ENCODE data around the gene HBD.
"Not testable (repeated sequence)": the region's sequence is repeated elsewhere in the genome, so short reads cannot be mapped to it uniquely, and the experiment has no call there.

The HBD gene

DNA sequence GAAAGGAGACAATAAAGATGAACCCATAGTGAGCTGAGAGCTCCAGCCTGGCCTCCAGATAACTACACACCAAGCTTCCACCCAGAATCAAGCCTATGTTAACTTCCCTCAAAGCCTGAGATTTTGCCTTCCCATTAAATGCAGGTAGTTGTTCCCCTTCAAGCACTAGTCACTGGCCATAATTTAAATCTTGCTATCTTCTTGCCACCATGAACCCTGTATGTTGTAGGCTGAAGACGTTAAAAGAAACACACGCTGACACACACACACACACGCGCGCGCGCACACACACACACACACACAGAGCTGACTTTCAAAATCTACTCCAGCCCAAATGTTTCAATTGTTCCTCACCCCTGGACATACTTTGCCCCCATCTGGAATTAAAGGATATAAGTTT is 14.2 kb upstream of the HBD start:
- H3K4me1 Mint-ChIP-seq; H3K27me3 Mint-ChIP-seq; DNase-seq (ENCODE audit: low spot score in 2 of 2); H3K9me3 Mint-ChIP-seq; ATAC-seq (ENCODE audit: low read depth); H3K36me3 Mint-ChIP-seq; H3K27ac Mint-ChIP-seq; H3K4me3 Mint-ChIP-seq: not testable (repeated sequence)

DNA sequence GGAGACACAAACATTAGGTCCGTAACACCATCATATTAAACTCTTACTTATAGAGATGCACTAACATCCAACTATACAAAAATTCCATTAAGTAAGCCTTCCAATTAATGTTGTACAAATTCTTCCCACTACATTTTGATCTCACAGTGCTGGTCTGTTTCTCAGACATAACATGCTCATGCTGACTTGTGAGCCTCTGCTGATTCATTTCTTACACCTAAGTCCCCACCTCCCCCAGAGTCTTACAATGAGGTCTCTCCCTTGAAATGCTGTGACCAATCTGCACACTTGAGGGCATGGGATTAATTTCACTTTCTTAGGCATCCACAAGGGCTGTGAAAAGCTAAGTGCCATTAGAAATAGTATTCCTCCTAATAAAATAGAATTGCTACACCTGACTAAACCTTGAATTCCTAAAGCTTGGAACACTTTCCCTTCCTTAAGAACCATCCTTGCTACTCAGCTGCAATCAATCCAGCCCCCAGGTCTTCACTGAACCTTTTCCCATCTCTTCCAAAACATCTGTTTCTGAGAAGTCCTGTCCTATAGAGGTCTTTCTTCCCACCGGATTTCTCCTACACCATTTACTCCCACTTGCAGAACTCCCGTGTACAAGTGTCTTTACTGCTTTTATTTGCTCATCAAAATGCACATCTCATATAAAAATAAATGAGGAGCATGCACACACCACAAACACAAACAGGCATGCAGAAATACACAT is 13.3 kb upstream of the HBD start:
- Mint-ChIP-seq H3K4me3 (no peak overlapping the region), H3K27ac (no peak overlapping the region), H3K9me3 (no peaks in the 10 kb centered on the region), H3K4me1 (no peaks in the 10 kb centered on the region), H3K36me3 (no peaks in the 10 kb centered on the region), H3K27me3 (peaks cover 2% of the 10 kb centered on the region)
- DNase-seq (ENCODE audit: low spot score in 2 of 2): no peak
- no peak for ATAC-seq (ENCODE audit: low read depth)

- Mint-ChIP-seq H3K4me1 (no peaks in the 10 kb centered on the region), H3K27me3 (peaks cover 2% of the 10 kb centered on the region), H3K9me3 (no peaks in the 10 kb centered on the region), H3K36me3 (no peaks in the 10 kb centered on the region), H3K27ac (no peak overlapping the region), H3K4me3 (no peak overlapping the region)
- ATAC-seq (ENCODE audit: low read depth) (no peak), DNase-seq (ENCODE audit: low spot score in 2 of 2) (no peak)
These were observed 12.6 kb upstream of the HBD start for GRCh38 chr11:5246772-5247471.

- Mint-ChIP-seq H3K27ac (no peak overlapping the region), H3K4me3 (no peak overlapping the region)
- DNase-seq (ENCODE audit: low spot score in 2 of 2): no peak
These were observed 10.9 kb upstream of the HBD start for GRCh38 chr11:5245155-5245554.

GRCh38 chr11:5243816-5244180 is 9.5 kb upstream of the HBD start:
- Mint-ChIP-seq H3K4me3 (no peak overlapping the region), H3K4me1 (no peaks in the 10 kb centered on the region), H3K9me3 (no peaks in the 10 kb centered on the region), H3K27ac (no peak overlapping the region), H3K27me3 (peaks cover 2% of the 10 kb centered on the region), H3K36me3 (no peaks in the 10 kb centered on the region)
- DNase-seq (ENCODE audit: low spot score in 2 of 2) (no peak), ATAC-seq (ENCODE audit: low read depth) (no peak)

More at GRCh38 chr11:5245155-5245554, 10.9 kb upstream of the HBD start:
- H3K36me3 Mint-ChIP-seq: no peaks in the 10 kb centered on the region
- ATAC-seq (ENCODE audit: low read depth): no peak
- H3K4me1 Mint-ChIP-seq: no peaks in the 10 kb centered on the region
- no peaks in the 10 kb centered on the region for H3K9me3 Mint-ChIP-seq
- H3K27me3 Mint-ChIP-seq: peaks cover 2% of the 10 kb centered on the region

DNA sequence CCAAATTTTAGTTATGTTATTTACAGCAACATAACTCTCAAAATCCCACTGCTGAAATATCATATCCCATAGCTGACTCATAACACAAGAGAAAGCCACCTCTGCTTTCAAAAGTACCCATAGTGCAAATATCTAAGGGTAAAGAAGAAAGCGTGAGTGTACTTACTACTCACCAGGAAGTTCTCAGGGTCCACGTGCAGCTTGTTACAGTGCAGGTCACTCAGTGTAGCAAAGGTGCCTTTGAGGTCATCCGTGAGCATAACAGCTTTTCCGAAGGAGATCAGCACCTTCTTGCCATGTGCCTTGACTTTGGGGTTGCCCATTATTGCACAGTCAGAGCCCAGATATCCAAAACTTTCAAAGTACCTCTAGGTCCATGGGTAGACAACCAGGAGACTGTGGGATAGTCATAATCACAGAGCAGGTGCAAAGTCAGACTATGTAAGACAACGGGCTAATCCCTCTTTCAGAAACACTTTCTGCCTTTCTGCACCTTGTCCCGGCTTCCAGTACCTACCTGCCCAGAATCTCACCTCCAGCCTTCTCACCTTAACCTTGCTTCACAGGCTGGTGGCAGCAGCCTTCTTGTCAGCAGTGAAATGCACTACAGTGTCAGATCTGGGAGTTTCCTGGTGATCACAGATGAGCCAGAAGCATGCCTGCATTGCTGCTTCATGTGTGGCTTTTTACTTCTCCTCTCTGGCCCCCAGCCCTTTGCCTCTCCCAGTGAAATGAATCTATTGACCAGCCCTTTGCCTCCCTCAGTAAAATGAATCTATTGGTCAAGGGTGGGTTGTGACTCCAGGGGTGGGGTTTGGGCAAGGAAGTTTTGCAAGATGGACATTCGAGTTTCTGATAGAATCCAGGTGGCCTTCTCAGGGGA is 8.9 kb upstream of the HBD start:
- no peak for ATAC-seq (ENCODE audit: low read depth)
- Mint-ChIP-seq H3K27me3 (peaks cover 2% of the 10 kb centered on the region), H3K36me3 (no peaks in the 10 kb centered on the region), H3K27ac (no peak overlapping the region), H3K4me1 (no peaks in the 10 kb centered on the region), H3K4me3 (no peak overlapping the region), H3K9me3 (no peaks in the 10 kb centered on the region)
- no peak for DNase-seq (ENCODE audit: low spot score in 2 of 2)

- Mint-ChIP-seq H3K36me3 (no peaks in the 10 kb centered on the region), H3K9me3 (no peaks in the 10 kb centered on the region), H3K4me3 (no peak overlapping the region), H3K27ac (no peak overlapping the region), H3K4me1 (no peaks in the 10 kb centered on the region), H3K27me3 (peaks cover 4% of the 10 kb centered on the region)
- ATAC-seq (ENCODE audit: low read depth) (no peak), DNase-seq (ENCODE audit: low spot score in 2 of 2) (no peak)
These were observed 7.9 kb upstream of the HBD start for GRCh38 chr11:5242208-5242607.

DNA sequence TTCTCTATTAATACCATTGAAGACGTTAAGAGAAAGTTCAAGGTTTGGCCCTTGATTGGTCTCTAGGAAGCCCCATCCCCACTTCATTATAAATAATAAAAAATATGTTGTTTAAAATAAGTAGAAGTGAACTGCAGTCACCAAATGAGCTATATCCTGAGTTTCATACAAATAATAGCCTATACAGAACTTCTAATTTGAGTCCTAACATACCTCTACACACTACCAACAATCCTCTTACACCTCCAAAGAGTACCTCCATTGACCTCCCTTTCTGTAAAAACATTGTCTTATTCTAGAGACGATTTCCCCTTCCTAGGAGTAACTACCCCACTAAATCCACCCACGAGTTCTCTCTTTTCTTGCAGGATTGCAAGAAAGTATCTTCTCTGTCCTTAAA is 7.2 kb upstream of the HBD start:
- H3K27me3 Mint-ChIP-seq: peaks cover 4% of the 10 kb centered on the region
- no peak for ATAC-seq (ENCODE audit: low read depth)

DNA sequence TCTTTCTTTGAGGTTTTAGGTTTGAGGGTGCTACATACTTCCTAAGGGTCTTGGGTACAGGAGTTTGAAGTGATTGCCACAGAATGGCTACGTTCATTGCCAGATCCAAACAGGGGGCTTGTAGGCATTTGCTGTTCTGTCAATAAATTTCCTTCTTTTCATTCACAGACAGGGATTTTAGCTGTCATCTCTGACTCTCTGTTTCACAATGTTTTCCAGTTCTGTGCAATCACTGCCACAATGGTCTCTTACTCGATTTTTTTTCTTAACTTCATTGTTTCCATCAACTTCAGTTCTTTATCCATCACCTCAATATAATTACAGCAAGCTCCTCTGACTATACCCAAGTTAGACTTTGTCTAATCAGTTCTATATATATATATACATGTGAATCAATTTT is 6.2 kb upstream of the HBD start:
- Mint-ChIP-seq H3K4me3 (no peak overlapping the region), H3K36me3 (no peaks in the 10 kb centered on the region), H3K27me3 (peaks cover 3% of the 10 kb centered on the region), H3K4me1 (no peaks in the 10 kb centered on the region), H3K9me3 (no peaks in the 10 kb centered on the region), H3K27ac (no peak overlapping the region)
- no peak for DNase-seq (ENCODE audit: low spot score in 2 of 2)
- ATAC-seq (ENCODE audit: low read depth): no peak

More for the DNA sequence above, 7.2 kb upstream of the HBD start:
- no peak overlapping the region for H3K4me3 Mint-ChIP-seq
- no peaks in the 10 kb centered on the region for H3K36me3 Mint-ChIP-seq
- no peaks in the 10 kb centered on the region for H3K9me3 Mint-ChIP-seq
- H3K4me1 Mint-ChIP-seq: no peaks in the 10 kb centered on the region
- no peak for DNase-seq (ENCODE audit: low spot score in 2 of 2)
- H3K27ac Mint-ChIP-seq: no peak overlapping the region

DNA sequence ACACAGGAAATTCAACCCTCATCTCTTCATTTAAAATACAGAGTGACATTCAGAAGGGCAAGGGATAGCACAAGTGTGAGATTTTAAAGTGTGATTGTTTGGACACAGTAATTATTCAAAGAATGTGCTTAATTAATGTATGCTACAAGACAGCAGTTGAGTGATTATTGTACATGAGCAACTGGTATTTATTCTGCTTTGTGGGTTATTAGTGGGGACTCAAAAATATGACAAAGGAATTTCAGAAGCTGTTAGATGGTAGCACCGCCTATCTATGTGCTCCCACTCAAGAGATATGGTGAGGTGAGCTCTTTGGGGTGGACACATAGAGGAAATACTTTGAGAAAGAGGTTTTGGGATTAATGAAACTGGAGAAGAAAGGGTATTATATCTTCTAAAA is 5.8 kb upstream of the HBD start:
- no peaks in the 10 kb centered on the region for H3K9me3 Mint-ChIP-seq
- DNase-seq (ENCODE audit: low spot score in 2 of 2) (no peak), ATAC-seq (ENCODE audit: low read depth) (no peak)
- H3K27me3 Mint-ChIP-seq: peaks cover 6% of the 10 kb centered on the region
- H3K4me1 Mint-ChIP-seq: no peaks in the 10 kb centered on the region
- no peak overlapping the region for H3K4me3 Mint-ChIP-seq
- no peak overlapping the region for H3K27ac Mint-ChIP-seq
- no peaks in the 10 kb centered on the region for H3K36me3 Mint-ChIP-seq

GRCh38 chr11:5239046-5239445 is 4.8 kb upstream of the HBD start:
- Mint-ChIP-seq H3K36me3 (no peaks in the 10 kb centered on the region), H3K27me3 (peaks cover 8% of the 10 kb centered on the region), H3K9me3 (no peaks in the 10 kb centered on the region), H3K27ac (no peak overlapping the region), H3K4me3 (no peak overlapping the region), H3K4me1 (peaks cover 5% of the 10 kb centered on the region)
- DNase-seq (ENCODE audit: low spot score in 2 of 2) (no peak), ATAC-seq (ENCODE audit: low read depth) (no peak)

DNA sequence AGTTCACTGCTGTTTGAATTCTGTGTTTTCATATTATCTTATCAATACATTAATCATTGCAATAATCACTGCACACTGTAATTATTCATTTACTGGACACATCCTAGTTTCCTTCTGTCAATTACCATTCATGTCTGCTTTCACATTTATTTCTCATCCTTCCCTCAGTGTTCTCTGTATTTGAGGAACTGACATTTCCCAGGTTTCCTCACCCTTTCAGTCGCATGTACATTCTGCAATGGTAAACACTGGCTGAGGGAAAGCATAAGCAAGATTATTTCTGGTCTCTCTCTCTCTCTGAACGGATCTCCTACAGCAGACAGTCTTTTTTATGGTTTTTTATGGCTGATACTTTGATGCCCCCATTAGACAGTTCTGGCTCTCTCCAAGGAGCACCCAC is 4.2 kb upstream of the HBD start:
- Mint-ChIP-seq H3K27ac (no peak overlapping the region), H3K4me3 (no peak overlapping the region)

GRCh38 chr11:5237420-5237819 is 3.1 kb upstream of the HBD start:
- no peak for DNase-seq (ENCODE audit: low spot score in 2 of 2)

More for the DNA sequence above, 4.2 kb upstream of the HBD start:
- DNase-seq (ENCODE audit: low spot score in 2 of 2) (no peak), ATAC-seq (ENCODE audit: low read depth) (no peak)
- peaks cover 5% of the 10 kb centered on the region for H3K4me1 Mint-ChIP-seq
- H3K27me3 Mint-ChIP-seq: peaks cover 8% of the 10 kb centered on the region
- no peaks in the 10 kb centered on the region for H3K9me3 Mint-ChIP-seq
- H3K36me3 Mint-ChIP-seq: no peaks in the 10 kb centered on the region

GRCh38 chr11:5235364-5236095 is 1.2 kb upstream of the HBD start:
- H3K9me3 Mint-ChIP-seq: no peaks in the 10 kb centered on the region
- peaks cover 8% of the 10 kb centered on the region for H3K27me3 Mint-ChIP-seq
- ATAC-seq (ENCODE audit: low read depth) (no peak), DNase-seq (ENCODE audit: low spot score in 2 of 2) (no peak)
- H3K27ac Mint-ChIP-seq: no peak overlapping the region
- no peaks in the 10 kb centered on the region for H3K36me3 Mint-ChIP-seq
- peaks cover 5% of the 10 kb centered on the region for H3K4me1 Mint-ChIP-seq
- no peak overlapping the region for H3K4me3 Mint-ChIP-seq

More at GRCh38 chr11:5237420-5237819, 3.1 kb upstream of the HBD start:
- Mint-ChIP-seq H3K9me3 (no peaks in the 10 kb centered on the region), H3K27ac (no peak overlapping the region), H3K4me3 (no peak overlapping the region), H3K27me3 (peaks cover 8% of the 10 kb centered on the region), H3K36me3 (no peaks in the 10 kb centered on the region), H3K4me1 (peaks cover 5% of the 10 kb centered on the region)
- no peak for ATAC-seq (ENCODE audit: low read depth)
